ENCODE measurements around the gene SMIM32.

Gene SMIM32

DNA sequence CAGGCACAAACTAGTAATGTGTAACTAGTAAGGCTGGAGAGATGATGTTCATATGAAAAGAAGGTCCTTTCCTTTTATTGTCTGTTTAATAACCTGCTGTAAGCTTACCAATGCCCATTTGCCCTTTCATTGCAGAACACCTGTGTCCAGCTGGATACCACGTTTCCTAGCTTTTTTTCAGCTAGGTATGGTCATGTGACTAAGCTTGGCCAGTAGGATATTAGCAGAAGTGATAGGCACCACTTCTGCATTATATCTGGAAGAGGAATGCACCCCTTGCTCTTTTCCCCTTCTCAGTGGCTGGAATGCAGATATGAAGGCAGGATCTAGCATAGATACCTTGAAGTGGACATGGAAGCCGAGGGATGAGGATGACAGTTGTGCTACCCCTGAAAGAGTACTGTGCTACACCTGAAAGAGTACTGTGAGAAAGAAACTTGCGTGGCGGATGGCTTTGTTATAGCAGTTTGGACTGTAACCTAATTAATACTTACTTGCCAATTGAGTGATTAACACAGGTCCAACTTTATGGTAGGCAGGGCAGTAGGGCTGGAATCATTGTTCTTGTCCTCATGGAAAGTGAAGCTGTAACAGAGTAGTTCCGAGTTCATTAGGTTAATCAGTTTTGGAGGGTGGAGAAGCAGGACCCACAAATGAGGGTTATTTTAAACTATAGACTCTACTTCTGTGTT, 6.8 kb downstream of the SMIM32 start:
- no peak for DNase-seq

DNA sequence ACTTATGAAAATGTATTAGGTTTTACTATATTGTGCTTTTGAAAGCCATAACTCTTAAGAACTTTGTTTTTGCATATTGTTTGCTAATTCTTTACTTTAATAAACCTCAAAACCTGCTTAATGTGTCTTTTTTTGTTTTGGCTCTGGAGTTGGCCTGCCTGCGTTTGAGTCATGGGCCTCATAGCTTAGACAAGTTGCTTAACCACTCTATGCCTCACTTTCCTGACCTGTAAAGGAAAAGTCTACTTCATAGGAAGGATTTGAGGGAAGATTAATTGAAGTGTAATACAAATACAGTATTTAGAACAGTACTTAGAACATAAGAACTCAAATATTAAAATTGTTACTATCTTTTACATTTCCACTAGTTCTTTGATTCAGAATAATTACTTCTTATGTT, 10.3 kb downstream of the SMIM32 start:
- DNase-seq: no peak

DNA sequence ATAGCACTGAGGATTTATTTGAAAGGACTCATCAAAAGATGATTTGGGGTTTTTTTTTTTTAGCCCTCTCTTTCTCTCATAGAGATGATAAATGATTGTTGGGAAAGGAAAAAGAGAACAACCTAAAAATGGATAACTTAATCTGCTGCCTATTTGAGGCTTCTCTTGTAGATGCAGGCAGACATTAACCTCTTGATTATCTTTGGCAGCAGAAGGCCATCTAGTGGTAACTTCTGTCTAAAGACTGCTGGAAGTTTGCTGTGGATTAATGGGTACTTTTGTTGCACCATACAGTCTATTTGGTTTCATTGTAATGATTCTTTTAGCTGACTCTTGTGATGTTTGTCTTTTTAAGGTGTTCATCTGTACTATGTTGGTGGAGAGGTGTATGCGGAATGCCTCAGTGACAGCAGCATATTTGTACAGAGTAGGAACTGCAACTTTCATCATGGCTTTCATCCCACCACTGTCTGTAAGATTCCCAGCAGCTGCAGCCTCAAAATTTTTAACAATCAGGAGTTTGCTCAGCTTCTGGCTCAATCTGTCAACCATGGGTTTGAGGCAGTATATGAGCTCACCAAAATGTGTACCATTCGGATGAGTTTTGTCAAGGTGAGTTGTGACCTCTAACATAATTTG, 18.8 kb downstream of the SMIM32 start:
- no peak for DNase-seq

DNA sequence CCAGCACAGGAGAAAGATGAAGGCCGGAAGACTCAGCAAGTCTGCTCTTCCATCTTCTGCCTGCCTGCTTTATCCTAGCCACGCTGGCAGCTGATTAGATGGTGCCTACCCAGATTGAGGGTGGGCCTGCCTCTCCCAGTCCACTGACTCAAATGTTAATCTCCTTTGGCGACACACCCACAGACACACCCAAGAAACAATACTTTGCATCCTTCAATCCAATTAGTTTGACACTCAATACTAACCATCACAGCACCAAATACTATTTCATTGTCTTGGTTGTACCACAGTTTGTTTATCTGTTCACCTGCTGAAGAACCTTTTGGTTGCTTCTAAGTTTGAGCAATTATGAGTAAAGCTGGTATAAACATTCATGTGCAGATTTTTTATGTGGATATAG, 23.7 kb downstream of the SMIM32 start:
- DNase-seq: no peak

DNA sequence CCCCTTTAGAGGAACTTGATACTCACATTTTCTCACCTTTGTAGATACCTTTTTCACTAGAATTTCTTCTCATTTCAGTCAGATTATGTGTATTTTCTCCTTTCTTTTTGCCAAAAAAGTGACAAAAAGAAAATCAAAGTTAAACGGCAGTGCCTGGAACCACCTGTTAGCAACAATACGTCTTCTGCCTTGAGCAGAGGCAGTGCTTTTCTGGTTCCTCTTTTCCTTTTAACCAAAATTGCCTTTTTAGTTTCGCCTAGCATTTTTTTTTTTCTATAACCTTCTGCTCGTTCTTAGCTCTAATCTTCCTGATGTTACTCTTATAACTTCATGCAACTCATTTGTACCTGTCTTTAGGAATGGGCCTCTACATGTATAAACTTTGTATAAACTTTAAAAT, 26.1 kb downstream of the SMIM32 start:
- DNase-seq: no peak

DNA sequence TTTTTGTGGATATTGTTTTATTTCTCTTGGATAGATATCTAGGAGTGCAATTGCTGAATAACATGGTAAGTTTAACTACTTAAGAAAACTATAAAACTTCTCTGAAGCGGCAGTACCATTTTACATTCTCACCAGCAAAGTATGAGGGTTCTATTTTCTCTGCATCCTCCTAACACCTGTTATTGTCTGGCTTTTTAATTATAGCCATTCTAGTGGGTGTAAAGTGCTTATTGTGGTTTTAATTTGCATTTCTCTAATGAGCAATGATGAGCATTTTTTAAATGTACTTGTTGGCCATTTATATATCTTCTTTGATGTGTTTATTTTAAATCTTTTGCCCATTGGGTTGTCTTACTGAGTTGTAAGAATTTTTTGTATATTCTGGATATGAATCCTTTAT, 28.7 kb downstream of the SMIM32 start:
- no peak for DNase-seq

DNA sequence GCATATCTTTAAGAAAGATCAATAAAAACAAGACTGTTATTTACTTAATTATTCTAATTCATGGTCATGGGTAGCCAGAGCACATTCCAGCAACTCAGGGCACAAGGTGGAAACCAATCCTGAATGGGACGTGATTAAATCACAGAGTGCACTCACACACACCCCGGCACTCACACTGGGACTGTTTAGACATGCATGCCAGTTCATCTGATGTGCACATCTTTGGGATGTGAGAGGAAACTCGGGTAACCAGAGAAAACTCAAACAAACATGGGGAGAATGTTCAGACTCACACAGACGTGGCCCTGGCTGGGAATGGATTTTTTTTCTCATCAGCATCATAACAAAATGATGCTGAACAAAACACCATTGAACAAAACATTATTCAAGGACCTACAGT, 31.0 kb downstream of the SMIM32 start:
- DNase-seq: no peak

DNA sequence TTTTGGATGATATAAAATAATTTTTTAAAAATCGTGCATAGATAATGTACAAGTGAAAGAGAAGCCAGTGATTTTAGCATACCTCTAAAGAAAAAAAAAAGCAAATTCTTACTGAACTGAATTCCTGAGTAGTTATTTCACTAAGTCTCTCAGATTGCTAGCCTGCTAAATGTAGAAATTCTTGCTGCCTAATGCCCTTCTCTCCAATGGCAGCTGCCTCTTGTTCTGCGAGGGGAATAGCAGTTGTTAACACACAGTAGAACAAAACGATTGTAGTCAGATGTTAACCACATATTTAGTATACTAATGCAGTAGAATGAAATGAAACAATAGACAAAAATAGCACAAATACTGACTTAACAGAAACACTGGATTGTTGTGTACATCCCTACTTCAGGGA, 33.5 kb downstream of the SMIM32 start:
- no peak for DNase-seq

DNA sequence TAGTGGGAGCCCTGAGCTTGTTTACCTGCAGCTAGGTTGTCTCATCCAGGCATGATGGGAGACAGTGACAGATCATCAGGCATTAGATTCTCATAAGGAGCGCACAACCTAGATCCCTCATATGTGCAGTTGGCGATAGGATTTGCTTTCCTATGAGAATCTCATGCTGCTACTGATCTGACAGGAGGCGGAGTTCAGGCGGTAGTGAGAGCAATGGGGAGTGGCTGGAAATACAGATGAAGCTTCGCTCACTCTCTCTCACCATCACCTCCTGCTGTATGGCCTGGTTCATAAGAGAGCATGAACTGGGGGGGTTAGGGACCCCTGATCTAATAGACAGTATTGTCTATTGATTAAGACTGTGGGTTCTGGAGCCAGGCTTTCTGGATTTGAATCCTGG, 35.4 kb downstream of the SMIM32 start:
- no peak for DNase-seq

DNA sequence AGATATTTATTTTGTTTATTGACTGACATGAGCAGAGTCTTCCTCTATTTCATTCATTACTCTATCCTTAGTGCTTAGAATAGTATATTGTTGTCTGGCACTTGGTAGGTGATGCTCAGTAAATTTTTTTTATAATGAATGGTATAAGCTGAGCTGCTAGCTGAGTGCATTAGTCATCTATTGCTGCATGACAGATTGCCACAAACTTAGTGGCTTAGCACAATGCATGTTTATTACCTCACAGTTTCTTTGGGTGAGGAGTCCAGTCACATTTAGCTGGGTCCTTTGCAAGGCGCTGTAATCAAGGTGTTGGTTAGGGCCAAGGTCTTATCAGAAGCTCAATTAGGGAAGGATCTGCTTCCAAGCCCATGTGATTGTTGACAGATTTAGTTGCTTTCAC, 37.2 kb downstream of the SMIM32 start:
- DNase-seq: no peak

DNA sequence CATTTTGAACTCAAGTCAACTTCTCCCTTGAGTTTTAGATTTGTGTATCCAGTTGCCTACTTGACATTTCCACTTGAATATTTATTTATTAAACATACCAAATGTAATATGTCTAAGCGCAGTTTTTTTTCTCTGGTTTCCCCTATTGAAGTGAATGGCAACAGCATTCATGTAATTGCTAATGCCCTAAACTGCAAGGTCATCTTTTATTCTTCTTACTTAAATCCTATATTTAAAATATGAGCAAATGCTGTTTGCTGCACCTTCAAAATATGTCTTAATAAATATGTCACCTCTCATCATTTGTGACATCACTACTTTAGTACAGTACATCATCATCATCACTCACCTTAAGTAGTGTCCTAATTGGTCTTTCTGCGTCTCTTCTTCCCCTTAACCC, 37.9 kb downstream of the SMIM32 start:
- DNase-seq: no peak

DNA sequence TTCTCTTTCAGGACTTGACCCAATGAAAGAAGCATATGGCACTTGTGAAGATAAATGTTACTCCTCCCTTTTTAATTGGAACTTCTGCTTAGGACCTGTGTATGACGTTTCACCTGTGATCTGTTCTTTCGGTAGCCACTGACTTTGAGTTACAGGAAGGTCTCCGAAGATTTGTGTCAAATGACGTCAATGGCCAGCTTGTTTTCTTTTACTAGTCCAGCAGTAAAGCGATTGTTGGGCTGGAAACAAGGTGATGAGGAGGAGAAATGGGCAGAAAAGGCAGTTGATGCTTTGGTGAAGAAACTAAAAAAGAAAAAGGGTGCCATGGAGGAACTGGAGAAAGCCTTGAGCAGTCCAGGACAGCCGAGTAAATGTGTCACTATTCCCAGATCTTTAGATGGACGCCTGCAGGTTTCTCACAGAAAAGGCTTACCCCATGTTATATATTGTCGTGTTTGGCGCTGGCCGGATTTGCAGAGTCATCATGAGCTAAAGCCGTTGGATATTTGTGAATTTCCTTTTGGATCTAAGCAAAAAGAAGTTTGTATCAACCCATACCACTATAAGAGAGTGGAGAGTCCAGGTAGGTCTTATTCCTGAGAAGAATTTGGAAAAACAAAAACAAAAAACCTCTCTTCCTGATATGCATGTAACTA, 39.3 kb downstream of the SMIM32 start:
- DNase-seq: no peak

DNA sequence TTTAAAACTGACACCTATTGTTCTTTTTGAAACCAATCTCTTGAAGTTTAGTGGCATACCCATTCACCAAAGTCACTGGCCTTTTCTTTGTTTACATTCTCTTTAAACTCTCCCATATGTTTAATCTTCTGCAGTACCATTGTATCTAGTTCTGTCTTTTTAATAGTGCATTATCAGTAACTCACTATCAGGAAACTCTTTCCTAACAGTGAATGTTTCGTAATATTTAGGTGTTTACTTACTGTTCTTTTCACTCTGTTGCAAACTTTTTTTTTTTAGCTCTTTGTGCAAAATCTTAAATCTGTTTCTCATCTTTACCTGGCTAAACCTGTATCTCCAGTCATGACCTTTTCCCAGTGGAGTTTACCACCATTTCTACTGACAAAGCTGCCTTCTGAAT, 43.1 kb downstream of the SMIM32 start:
- DNase-seq: no peak

DNA sequence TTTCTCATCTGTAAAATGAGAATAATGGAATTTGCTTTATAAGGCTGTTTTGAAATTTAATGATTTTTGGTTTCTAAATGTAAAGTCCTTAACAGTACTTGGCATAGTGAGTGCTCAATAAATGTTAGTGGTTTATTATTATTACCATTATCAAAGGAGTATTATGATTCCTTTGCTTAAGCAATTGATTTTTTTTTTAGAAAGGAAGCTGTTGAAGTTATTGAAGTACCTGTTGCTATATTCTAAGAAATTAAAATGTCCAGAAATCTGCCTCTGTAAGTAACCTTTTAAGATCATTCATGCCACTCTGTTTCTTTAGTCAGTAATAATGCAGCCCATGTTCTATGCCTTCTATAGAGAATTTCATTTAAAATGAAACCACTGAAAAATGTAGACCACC, 45.3 kb downstream of the SMIM32 start:
- no peak for DNase-seq

DNA sequence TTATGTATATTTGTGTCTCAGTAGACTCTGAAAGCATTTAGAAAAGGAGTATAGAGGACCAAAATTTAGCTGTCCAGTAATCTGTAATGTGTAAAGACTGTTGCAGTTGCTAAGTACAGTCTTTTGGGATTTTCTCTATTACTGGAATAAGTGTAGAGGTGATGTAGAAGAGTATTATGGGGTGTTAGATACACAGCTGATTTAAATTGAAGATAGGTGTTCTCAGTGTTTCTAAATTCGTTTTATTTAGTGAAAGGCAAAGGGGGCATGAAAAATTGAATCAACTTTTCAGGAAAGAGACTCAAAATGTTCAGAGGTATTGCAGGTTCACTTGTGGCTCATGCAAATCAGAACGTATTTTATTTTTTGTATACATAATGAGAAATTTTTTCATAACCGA, 46.8 kb downstream of the SMIM32 start:
- no peak for DNase-seq

DNA sequence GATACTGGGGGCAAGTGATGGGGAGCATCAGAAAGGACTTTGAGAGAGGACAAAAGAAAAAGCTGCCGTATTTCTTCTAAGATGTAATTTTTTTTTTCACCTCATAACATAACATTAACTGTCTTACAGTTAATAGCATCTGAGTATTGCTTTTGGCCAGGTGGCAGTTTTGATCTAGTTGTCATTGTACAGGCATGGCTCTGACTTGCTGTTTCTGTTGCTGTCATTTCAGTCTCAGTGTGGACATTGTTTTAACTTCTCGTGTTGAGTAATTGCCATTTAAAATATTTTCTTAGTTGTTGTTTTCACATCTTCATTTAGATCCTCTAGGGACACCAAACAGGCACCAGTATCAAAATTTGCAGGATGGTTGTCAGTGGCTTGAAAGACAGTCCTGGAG, 47.9 kb downstream of the SMIM32 start:
- no peak for DNase-seq

DNA sequence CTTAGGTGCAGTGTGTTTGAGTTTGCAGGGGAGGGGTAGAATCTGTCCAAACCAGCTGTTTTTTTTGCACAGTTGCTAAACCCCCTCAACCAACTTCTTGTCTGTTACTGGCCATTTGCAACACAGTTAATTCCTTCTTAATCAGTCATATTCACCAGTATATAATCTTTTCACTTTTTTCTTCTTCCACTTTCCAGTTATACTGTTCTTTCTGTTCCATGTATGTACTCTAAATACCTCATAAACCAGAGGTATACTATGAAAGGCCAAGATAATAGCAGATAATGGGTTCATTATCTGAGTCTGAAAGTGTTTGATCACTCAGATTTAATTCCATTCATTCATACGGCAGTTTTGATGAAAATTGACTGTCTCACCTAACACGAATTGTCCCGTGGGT, 49.2 kb downstream of the SMIM32 start:
- no peak for DNase-seq

DNA sequence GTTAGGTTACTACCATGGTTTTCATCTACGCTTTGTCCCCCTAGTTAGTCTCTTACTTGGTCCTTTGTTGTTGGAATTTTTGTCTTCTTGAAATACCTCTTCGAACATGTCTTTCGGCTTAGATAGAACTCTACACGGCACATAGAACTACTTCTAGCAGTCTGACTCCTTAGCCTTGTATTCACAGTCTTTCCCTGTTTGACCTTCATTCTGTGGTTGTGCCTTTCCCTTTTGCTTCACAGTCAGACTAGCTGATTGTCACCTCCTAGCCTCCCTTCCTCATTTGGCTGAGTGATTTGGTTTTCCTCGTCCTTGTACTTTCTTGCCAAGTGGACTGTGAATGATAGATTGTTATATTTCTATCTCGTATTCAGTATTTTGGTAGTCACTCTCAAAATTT, 49.6 kb downstream of the SMIM32 start:
- DNase-seq: no peak

DNA sequence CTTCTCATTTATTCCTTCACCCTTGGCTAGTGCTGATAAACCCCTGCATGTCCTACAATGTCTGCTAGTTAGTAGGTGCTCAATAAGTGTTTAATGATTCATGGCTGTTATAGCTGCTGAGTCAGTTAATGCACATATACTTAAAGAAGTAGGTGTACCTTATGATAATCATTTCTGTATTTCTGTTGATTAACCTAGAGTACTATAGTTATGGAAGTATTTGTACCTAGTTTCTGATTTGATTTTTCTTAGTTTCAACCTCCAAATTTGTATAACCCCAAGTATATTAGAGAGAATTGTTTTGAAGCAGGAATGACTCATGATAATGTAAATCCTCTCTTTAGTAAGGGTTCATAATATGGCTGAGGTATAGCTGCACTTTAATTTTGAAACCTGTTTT, 51.4 kb downstream of the SMIM32 start:
- DNase-seq: no peak
